SK-N-MC (cell line): ENCODE measurements around the gene TYW1B.
"Not testable (repeated sequence)": the region's sequence is repeated elsewhere in the genome, so short reads cannot be mapped to it uniquely, and the experiment has no call there.

ENCODE experiments used
- EZH2 ChIP-seq: fragments of 200-600 bp; sonication (generic); IDR thresholded peaks from one replicate; pipeline ENCODE4 v1.6.1; 2017; ENCODE audit warnings: antibody characterized with exemption
- FOXP2 ChIP-seq: optimal IDR thresholded peaks from 2 replicates; pipeline ENCODE3; 2011; ENCODE audit warnings: mild to moderate bottlenecking, moderate library complexity; ENCODE audit not compliant: insufficient read depth; ENCODE audit errors: extremely low read length, control extremely low read depth
- POLR2AphosphoS5 ChIP-seq: IDR thresholded peaks from 2 replicates; pipeline ENCODE4 v1.6.1; 2012; ENCODE audit warnings: mild to moderate bottlenecking, low read depth, low read length, borderline replicate concordance

DNA sequence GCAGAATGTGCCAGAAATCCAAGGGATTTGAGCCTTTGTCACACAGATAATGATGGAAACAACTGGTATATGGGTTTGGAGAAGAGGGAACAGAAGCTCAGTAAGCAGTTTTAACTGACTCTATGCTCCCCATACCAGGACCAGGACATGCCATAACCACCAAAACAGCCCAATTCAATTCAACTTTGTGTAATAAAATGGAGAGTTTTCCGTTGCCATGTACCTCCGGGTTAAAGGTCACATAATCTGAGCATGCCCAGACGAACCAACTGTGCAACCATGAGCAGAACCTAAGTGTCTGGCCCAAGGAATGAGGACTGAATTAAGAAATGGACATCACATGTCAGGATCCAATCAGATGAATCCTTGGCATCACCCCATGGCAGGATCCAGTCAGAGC lies 22.7 kb upstream of the TYW1B start:
- not testable (repeated sequence) for TF ChIP-seq EZH2, POLR2AphosphoS5, FOXP2
